HG03432 (cell line): ENCODE data around the gene CKMT1A.
"Not testable (repeated sequence)": the region's sequence is repeated elsewhere in the genome, so short reads cannot be mapped to it uniquely, and the experiment has no call there.

Source experiments
- ATAC-seq: cut with Tn5 transposase; IDR thresholded peaks from one replicate; pipeline ENCODE4 v1.9.1; 2021; ENCODE audit warnings: mild to moderate bottlenecking, moderate library complexity; ENCODE audit not compliant: unreplicated experiment

The CKMT1A gene

GRCh38 chr15:43693148-43694022 is at the start of gene CKMT1A:
TSS of gene CKMT1A (plus strand) at chr15:43693859. CDS start at chr15:43694051, 192 bp downstream.
- not testable (repeated sequence) for ATAC-seq

- no peak for ATAC-seq
Measured at GRCh38 chr15:43648649-43649429, 44.8 kb upstream of the CKMT1A start, which contains the start of gene CATSPER2. TSS of gene CATSPER2 (minus strand) at chr15:43648844. CDS start at chr15:43648061, 783 bp downstream.

DNA sequence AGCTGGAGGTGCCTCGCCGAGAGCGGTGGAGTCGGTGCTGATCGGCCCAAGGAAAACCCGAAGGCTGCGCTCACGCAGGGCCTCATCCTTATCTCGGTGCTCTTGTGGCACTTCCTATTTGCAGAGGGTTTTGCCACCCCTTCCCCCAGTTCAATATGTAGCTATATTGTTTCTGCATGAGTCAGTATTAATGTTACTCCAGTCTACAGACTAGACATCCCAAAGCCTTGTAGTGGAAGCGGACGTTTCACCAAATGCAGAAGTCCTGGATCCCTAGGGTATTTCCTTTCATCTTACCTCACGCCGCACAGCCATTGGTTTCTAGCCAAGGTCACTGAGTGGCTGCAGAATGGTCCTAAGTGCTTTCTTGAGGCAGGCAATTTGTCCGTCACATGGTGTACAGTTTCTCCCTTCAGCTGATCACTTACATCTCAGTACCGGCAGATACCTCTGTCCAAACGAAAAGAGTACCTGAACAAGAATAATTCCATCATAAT is 44.2 kb upstream of the CKMT1A start:
- ATAC-seq = not testable (repeated sequence)

GRCh38 chr15:43659727-43660126 is 33.9 kb upstream of the CKMT1A start:
- not testable (repeated sequence) for ATAC-seq

- ATAC-seq = not testable (repeated sequence)
Measured at GRCh38 chr15:43662293-43662692, 31.4 kb upstream of the CKMT1A start.

- ATAC-seq = not testable (repeated sequence)
Measured at GRCh38 chr15:43663333-43663732, 30.3 kb upstream of the CKMT1A start.

DNA sequence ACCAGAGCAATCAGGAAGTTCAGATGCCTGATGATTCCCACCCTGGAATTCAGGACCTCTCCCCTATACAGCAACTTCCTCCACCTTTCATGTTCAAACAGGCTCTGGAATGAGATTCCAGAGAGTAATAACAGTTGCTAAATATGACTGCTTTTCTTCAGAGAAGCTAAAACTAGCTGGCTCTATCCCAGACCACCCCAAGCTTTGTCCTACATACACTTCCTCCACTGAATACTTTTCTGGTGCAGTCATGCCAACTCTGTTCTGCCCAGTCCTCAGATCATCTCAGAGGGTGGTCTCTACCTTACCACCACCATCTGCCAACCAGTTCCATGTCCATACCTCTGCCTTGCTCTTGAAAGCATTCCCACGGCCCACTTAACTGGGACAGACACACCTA is 27.5 kb upstream of the CKMT1A start:
- not testable (repeated sequence) for ATAC-seq

DNA sequence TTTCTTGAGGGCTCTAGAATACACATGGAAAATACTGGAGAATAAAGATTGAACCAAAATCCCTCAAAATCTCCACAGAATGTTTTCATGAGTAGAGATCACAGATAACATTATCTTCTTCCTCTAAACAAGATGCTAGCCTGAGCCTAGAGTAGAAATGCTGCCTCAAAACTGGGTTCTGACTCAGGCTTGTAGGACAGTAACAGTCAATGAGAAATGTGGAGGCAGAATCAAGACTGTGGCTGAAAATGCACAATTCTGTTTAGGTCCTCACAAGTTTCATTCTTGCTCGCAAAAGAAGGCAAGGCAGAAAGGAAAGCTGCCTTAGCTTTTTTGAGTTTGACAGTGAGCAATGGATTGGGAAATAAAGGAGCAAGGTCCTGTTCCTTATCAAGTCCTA is 19.5 kb upstream of the CKMT1A start:
- ATAC-seq = not testable (repeated sequence)

- peak; percentile 97 for ATAC-seq
Measured at GRCh38 chr15:43689604-43690301, 3.9 kb upstream of the CKMT1A start.

- ATAC-seq = not testable (repeated sequence)
Measured at GRCh38 chr15:43692679-43693078, 980 bp upstream of the CKMT1A start.

DNA sequence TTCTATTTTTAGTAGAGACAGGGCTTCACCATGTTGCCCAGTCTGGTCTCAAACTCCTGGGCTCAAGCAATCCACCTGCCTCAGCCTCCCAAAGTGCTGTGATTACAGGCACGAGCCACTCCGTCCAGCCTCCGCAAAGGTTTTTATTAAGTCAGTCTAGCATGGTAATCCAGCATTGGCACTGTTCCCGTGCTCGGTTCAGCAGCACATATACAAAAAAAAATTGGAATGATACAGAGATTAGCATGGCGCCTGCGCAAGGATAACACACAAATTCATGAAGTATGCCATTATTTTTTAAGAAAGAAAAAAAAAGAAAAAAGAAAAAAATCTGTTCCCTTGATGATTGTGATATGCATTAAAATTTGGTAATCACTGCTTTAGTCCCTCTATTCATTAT is 8.5 kb downstream of the CKMT1A start:
- no peak for ATAC-seq

GRCh38 chr15:43702701-43703424 is 9.2 kb downstream of the CKMT1A start:
- ATAC-seq = no peak

- not testable (repeated sequence) for ATAC-seq
Measured at GRCh38 chr15:43710431-43711131, 16.9 kb downstream of the CKMT1A start.

GRCh38 chr15:43723151-43723550 is 29.5 kb downstream of the CKMT1A start:
- no peak for ATAC-seq

- not testable (repeated sequence) for ATAC-seq
Measured at GRCh38 chr15:43726306-43726705, 32.6 kb downstream of the CKMT1A start.

GRCh38 chr15:43728053-43728725 is 34.5 kb downstream of the CKMT1A start:
- not testable (repeated sequence) for ATAC-seq

GRCh38 chr15:43735416-43735815 is 41.8 kb downstream of the CKMT1A start:
- ATAC-seq = peak; percentile 63

DNA sequence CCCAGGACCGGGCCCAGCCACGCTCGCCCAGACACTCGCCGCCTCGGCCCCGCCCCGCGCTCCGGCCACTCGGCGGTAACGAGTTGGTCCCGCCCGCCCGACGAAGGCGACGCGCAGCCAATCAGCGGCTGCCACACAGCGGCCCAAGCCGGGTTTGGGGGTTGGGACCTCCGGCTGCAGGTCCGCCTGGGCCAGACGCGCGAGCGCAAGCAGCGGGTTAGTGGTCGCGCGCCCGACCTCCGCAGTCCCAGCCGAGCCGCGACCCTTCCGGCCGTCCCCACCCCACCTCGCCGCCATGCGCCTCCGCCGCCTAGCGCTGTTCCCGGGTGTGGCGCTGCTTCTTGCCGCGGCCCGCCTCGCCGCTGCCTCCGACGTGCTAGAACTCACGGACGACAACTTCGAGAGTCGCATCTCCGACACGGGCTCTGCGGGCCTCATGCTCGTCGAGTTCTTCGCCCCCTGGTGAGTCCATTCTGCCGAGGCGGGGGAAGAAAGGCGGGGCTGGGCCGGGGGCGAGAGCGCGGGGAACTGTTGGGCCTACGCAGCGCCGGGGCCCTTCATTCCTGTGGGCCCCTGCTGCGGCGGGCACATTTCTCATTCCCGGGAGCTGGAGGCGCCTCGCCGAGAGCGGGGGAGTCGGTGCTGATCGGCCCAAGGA is 52.7 kb downstream of the CKMT1A start, which contains the start of gene PDIA3:
PDIA3 (plus strand) TSS at position 194 of the 658 bp plus-strand sequence; CDS start at position 296, 102 bp downstream.
- ATAC-seq = peak; percentile 77
